Panc1 (cell line): Measurements from ENCODE around the gene EPB41L5. TPM values are rescaled to one million over a fixed set of nuclear protein-coding genes. Genes with fewer than 3 reads are reported as not detected.

ENCODE experiments used
- ATAC-seq: fragments of 200-7000 bp; cut with Tn5 transposase; 2 replicates; pipeline ENCODE4 v1.9.1; 2020; ENCODE audit warnings: mild to moderate bottlenecking, moderate library complexity
- BruUV-seq: library from RNA; stranded (reverse); fragments of 400-500 nt; replicated peaks from 2 replicates; lab custom pipeline; 2021; lab: Mats Ljungman, UMichigan
- CTCF ChIA-PET: fragments of 300-600 bp; sonication (Branson Sonifier 250); formaldehyde crosslinking; loops from one replicate; lab custom pipeline; 2022; ENCODE audit warnings: antibody characterized with exemption; lab: Charles Lee
- POLR2A ChIA-PET: fragments of 300-600 bp; sonication (Branson Sonifier 250); formaldehyde crosslinking; loops from one replicate; lab custom pipeline; 2022; ENCODE audit warnings: antibody characterized with exemption; lab: Charles Lee
- DNase-seq: peaks from one replicate; pipeline ENCODE4 v3.0.0-alpha.2; 2010; ENCODE audit warnings: low read depth, low spot score
- H3K27ac ChIP-seq: 2 replicates; pipeline ENCODE4 v1.5.1; 2011; ENCODE audit warnings: mild to moderate bottlenecking, low read length, inconsistent platforms
- H3K27me3 ChIP-seq: fragments of 200-500 bp; sonication (Bioruptor generic); 2 replicates; pipeline ENCODE4 v1.6.0; 2014; ENCODE audit warnings: low read length, inconsistent platforms; ENCODE audit not compliant: control insufficient read depth, insufficient read depth
- H3K36me3 ChIP-seq: fragments of 200-500 bp; sonication (Bioruptor generic); 2 replicates; pipeline ENCODE4 v1.5.1; 2014; ENCODE audit warnings: inconsistent platforms, mild to moderate bottlenecking, low read length, moderate library complexity; ENCODE audit not compliant: control insufficient read depth, insufficient read depth
- H3K4me1 ChIP-seq: 2 replicates; pipeline ENCODE4 v1.5.1; 2011; ENCODE audit warnings: inconsistent platforms, mild to moderate bottlenecking, low read length, moderate library complexity; ENCODE audit not compliant: control insufficient read depth, insufficient read depth
- H3K4me3 ChIP-seq, 2 experiments: 2 replicates each; pipeline ENCODE4 v1.5.1; 2011 to 2012; ENCODE audit warnings: low read depth in 2 of 2, low read length in 2 of 2, mild to moderate bottlenecking in 2 of 2, inconsistent platforms in 1 of 2, moderate library complexity in 1 of 2
- H3K9me3 ChIP-seq: fragments of 200-500 bp; sonication (Bioruptor generic); 2 replicates; pipeline ENCODE4 v1.5.1; 2014; ENCODE audit warnings: low read depth, mild to moderate bottlenecking, inconsistent platforms, low read length, moderate library complexity; ENCODE audit not compliant: control insufficient read depth, insufficient read depth
- POLR2AphosphoS5 ChIP-seq: IDR thresholded peaks from 2 replicates; pipeline ENCODE4 v1.6.1; 2012; ENCODE audit warnings: mild to moderate bottlenecking, low read depth, low read length, moderate library complexity
- SIN3A ChIP-seq: IDR thresholded peaks from 2 replicates; pipeline ENCODE4 v1.6.1; 2012; ENCODE audit warnings: low read depth, mild to moderate bottlenecking, low read length, moderate library complexity, borderline replicate concordance; ENCODE audit not compliant: insufficient read depth
- TCF7L2 ChIP-seq: IDR thresholded peaks from 2 replicates; pipeline ENCODE4 v1.6.1; 2011; ENCODE audit warnings: mild to moderate bottlenecking, low read depth, low read length, inconsistent platforms
- in situ Hi-C: cut with HindIII; loops from 2 replicates; pipeline ENCODE4 v1.10.0; 2016; ENCODE audit warnings: low sequenced_read_pairs, low pct_unique_long_range_greater_than_20kb
- intact Hi-C: fragments of 100-400 bp; cut with micrococcal nuclease; formaldehyde crosslinking; loops from one replicate; pipeline ENCODE4 v1.10.0; 2022; ENCODE audit not compliant: unreplicated experiment
- total RNA-seq: library from RNA; stranded (reverse); gene quantifications from one replicate; pipeline ENCODE4 v1.2.1, GENCODE V29; 2021; ENCODE audit not compliant: unreplicated experiment
- TF ChIP-seq, protein P1 (sequence below): fragments of 450-650 bp; IDR thresholded peaks from 2 replicates; pipeline ENCODE4 v1.5.1; 2017; ENCODE audit warnings: mild to moderate bottlenecking
- TF ChIP-seq, protein P2 (sequence below), 2 experiments: IDR thresholded peaks; 2 replicates each; pipeline ENCODE4 v1.6.1; 2011 to 2012; ENCODE audit warnings: low read depth in 2 of 2, control low read depth in 1 of 2, low read length in 1 of 2, mild to moderate bottlenecking in 1 of 2, moderate library complexity in 1 of 2; ENCODE audit not compliant: insufficient read depth in 1 of 2

EPB41L5 gene
- total RNA-seq, 1 experiment from 2014 or later: 42.2 TPM

DNA sequence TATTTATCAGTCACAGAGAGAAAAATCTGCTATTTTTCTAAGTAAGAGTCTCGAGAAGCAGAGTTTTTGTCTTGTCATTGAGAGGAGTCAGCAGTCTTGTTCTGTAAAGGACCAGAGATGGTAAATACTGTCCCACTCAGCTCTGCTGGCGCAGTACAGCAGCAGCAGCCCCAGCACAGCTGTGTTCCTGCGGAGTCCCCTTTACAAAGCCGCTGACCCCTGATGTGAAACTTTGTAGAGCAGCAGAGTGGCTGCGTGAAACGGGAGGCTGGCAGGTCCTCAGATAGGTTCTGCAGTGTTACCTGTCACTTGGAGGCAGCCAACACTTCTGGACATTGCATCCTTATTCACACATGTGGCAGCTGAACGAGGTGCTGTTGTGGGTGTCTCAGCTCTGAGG lies 165.1 kb downstream of the EPB41L5 start:
- in situ Hi-C loops (no loop called here), intact Hi-C loops (loop anchor here (10.0 kb wide), 1 partner anchor 353 kb away; no protein-coding TSS in a partner anchor)
- Histone ChIP-seq H3K27me3 (no peaks in the 10 kb centered on the region), H3K27ac (no peak overlapping the region), H3K9me3 (no peaks in the 10 kb centered on the region), H3K4me1 (no peaks in the 10 kb centered on the region), H3K4me3 (no peak overlapping the region), H3K36me3 (no peaks in the 10 kb centered on the region; the same call in 1 of the 2 replicates)
- POLR2A ChIA-PET: no interaction called here
- DNase-seq (no peak), ATAC-seq (no peak)
- TF ChIP-seq, protein P1, sequence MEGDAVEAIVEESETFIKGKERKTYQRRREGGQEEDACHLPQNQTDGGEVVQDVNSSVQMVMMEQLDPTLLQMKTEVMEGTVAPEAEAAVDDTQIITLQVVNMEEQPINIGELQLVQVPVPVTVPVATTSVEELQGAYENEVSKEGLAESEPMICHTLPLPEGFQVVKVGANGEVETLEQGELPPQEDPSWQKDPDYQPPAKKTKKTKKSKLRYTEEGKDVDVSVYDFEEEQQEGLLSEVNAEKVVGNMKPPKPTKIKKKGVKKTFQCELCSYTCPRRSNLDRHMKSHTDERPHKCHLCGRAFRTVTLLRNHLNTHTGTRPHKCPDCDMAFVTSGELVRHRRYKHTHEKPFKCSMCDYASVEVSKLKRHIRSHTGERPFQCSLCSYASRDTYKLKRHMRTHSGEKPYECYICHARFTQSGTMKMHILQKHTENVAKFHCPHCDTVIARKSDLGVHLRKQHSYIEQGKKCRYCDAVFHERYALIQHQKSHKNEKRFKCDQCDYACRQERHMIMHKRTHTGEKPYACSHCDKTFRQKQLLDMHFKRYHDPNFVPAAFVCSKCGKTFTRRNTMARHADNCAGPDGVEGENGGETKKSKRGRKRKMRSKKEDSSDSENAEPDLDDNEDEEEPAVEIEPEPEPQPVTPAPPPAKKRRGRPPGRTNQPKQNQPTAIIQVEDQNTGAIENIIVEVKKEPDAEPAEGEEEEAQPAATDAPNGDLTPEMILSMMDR: no peak
- no peak for TF ChIP-seq SIN3A
- no peak for TF ChIP-seq POLR2AphosphoS5
- TF ChIP-seq, protein P2, sequence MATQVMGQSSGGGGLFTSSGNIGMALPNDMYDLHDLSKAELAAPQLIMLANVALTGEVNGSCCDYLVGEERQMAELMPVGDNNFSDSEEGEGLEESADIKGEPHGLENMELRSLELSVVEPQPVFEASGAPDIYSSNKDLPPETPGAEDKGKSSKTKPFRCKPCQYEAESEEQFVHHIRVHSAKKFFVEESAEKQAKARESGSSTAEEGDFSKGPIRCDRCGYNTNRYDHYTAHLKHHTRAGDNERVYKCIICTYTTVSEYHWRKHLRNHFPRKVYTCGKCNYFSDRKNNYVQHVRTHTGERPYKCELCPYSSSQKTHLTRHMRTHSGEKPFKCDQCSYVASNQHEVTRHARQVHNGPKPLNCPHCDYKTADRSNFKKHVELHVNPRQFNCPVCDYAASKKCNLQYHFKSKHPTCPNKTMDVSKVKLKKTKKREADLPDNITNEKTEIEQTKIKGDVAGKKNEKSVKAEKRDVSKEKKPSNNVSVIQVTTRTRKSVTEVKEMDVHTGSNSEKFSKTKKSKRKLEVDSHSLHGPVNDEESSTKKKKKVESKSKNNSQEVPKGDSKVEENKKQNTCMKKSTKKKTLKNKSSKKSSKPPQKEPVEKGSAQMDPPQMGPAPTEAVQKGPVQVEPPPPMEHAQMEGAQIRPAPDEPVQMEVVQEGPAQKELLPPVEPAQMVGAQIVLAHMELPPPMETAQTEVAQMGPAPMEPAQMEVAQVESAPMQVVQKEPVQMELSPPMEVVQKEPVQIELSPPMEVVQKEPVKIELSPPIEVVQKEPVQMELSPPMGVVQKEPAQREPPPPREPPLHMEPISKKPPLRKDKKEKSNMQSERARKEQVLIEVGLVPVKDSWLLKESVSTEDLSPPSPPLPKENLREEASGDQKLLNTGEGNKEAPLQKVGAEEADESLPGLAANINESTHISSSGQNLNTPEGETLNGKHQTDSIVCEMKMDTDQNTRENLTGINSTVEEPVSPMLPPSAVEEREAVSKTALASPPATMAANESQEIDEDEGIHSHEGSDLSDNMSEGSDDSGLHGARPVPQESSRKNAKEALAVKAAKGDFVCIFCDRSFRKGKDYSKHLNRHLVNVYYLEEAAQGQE (IDR thresholded peaks at IDR 0.05; ENCODE audit: insufficient read depth in 1 of 2, low read depth in 2 of 2, low read length in 1 of 2): no peak
- BruUV-seq: no TSS peak
- CTCF ChIA-PET: no interaction called here

DNA sequence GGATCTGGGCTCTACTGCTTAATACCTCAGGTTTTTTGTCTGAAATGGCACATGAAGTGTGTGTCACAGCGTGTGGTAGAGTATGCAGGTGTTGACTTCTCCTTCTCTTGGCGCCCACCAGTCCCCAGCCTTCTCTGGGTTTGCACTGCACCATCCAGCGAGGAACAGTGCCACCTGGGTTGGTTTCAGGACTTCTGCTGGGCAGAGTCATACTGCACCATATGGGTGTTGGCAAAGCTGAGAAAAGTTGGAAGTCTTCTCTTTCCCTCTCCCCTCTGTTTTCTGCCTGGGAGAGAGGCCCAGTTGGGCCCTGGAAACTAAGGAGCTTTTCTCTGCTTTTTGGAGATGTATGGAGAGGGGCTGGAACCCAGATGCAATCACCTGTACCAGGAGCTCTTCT lies 166.5 kb downstream of the EPB41L5 start:
- in situ Hi-C loops (no loop called here), intact Hi-C loops (loop anchor here (10.0 kb wide), 1 partner anchor 355 kb away; no protein-coding TSS in a partner anchor)
- ATAC-seq (no peak), DNase-seq (no peak)
- TF ChIP-seq, protein P1: no peak
- no peak for TF ChIP-seq TCF7L2
- no peak for TF ChIP-seq POLR2AphosphoS5
- TF ChIP-seq, protein P2 (IDR thresholded peaks at IDR 0.05; ENCODE audit: insufficient read depth in 1 of 2, low read depth in 2 of 2, low read length in 1 of 2): no peak
- TF ChIP-seq SIN3A: no peak
- Histone ChIP-seq H3K27me3 (no peaks in the 10 kb centered on the region), H3K27ac (no peak overlapping the region), H3K9me3 (no peaks in the 10 kb centered on the region), H3K36me3 (no peaks in the 10 kb centered on the region; the same call in 1 of the 2 replicates), H3K4me3 (no peak overlapping the region), H3K4me1 (no peaks in the 10 kb centered on the region)
- POLR2A ChIA-PET: no interaction called here
- BruUV-seq: no TSS peak
- CTCF ChIA-PET: interaction anchor here (0.6 kb wide), 1 partner anchor 473 kb away, joined by 3 read pairs; no protein-coding TSS in a partner anchor
